Suprapubic skin (tissue), 4 donors: ENCODE data around the gene ANKS1A. TPM values are rescaled to one million over a fixed set of nuclear protein-coding genes. Genes with fewer than 3 reads are reported as not detected.
"Not testable (repeated sequence)": the region's sequence is repeated elsewhere in the genome, so short reads cannot be mapped to it uniquely, and the experiment has no call there.

Experiments used
- DNase-seq, 2 donors: peaks; one replicate each; pipeline ENCODE4 v3.0.0-alpha.2; 2019; ENCODE audit warnings: low spot score in 2 of 2
- H3K27ac ChIP-seq: fragments of 200-600 bp; sonication (generic); one replicate; pipeline ENCODE4 v1.5.1; 2019
- H3K27me3 ChIP-seq: fragments of 200-600 bp; sonication (generic); one replicate; pipeline ENCODE4 v1.5.1; 2019
- H3K36me3 ChIP-seq: fragments of 200-600 bp; sonication (generic); one replicate; pipeline ENCODE4 v1.5.1; 2019
- H3K4me1 ChIP-seq: fragments of 200-600 bp; sonication (generic); one replicate; pipeline ENCODE4 v1.5.1; 2019
- H3K4me3 ChIP-seq: fragments of 200-600 bp; sonication (generic); one replicate; pipeline ENCODE4 v1.5.1; 2019; ENCODE audit warnings: mild to moderate bottlenecking
- H3K9me3 ChIP-seq: fragments of 200-600 bp; sonication (generic); one replicate; pipeline ENCODE4 v1.5.1; 2019
- CTCF ChIP-seq, 2 donors: fragments of 200-600 bp in 1 of 2; fragments of 450-650 bp in 1 of 2; sonication (generic) in 1 of 2; IDR thresholded peaks; one replicate each; pipeline ENCODE4 v1.5.1; 2016 to 2019; ENCODE audit warnings: antibody characterized with exemption in 2 of 2, mild to moderate bottlenecking in 1 of 2, moderate library complexity in 1 of 2
- EP300 ChIP-seq: sonication (generic); formaldehyde crosslinking; IDR thresholded peaks from one replicate; pipeline ENCODE4 v1.6.1; 2017; ENCODE audit warnings: antibody characterized with exemption
- POLR2A ChIP-seq, 2 donors: fragments of 450-650 bp; IDR thresholded peaks; one replicate each; pipeline ENCODE4 v1.6.1; 2017; ENCODE audit warnings: antibody characterized with exemption in 2 of 2, mild to moderate bottlenecking in 2 of 2, moderate library complexity in 2 of 2
- POLR2AphosphoS5 ChIP-seq, 3 donors: sonication (generic); formaldehyde crosslinking; IDR thresholded peaks; one replicate each; pipeline ENCODE4 v1.6.1; 2017; ENCODE audit warnings: antibody characterized with exemption in 3 of 3
- WGBS: methylation state at CpG from one replicate; pipeline ENCODE4 v1.1.5; 2018; 5-methylcytosine and 5-hydroxymethylcytosine counted together
- total RNA-seq, 4 donors: library from RNA; depleted of rRNA; stranded (reverse); fragments of >200 nt; gene quantifications; one replicate each; pipeline ENCODE4 v1.1.0, GENCODE V29; 2016

The ANKS1A gene
- total RNA-seq, 4 donors from 2014 or later: 24.7 to 34.6 (median 30.5) TPM

- Histone ChIP-seq H3K4me1 (no peaks in the 10 kb centered on the region), H3K27ac (no peak overlapping the region), H3K9me3 (no peaks in the 10 kb centered on the region), H3K27me3 (no peaks in the 10 kb centered on the region), H3K4me3 (no peak overlapping the region), H3K36me3 (peaks cover 90% of the 10 kb centered on the region)
- WGBS: 85% methylated on average over 4 of the region's 4 CpGs
- no peak for TF ChIP-seq POLR2AphosphoS5 (IDR thresholded peaks at IDR 0.05)
- no peak for TF ChIP-seq POLR2A (IDR thresholded peaks at IDR 0.05)
- TF ChIP-seq EP300: no peak
- no peak for TF ChIP-seq CTCF (IDR thresholded peaks at IDR 0.05)
- no peak for DNase-seq
These were observed 13.5 kb upstream of the ANKS1A start for GRCh38 chr6:34875292-34876213.

GRCh38 chr6:34876472-34876871, 12.6 kb upstream of the ANKS1A start:
- DNase-seq: no peak
- 93% methylated on average over 3 of the region's 3 CpGs for WGBS
- peaks cover 85% of the 10 kb centered on the region for H3K36me3 ChIP-seq

GRCh38 chr6:34877259-34877658, 11.8 kb upstream of the ANKS1A start:
- WGBS: 77% methylated on average over 1 of the region's 1 CpG
- H3K36me3 ChIP-seq: peaks cover 85% of the 10 kb centered on the region

More at GRCh38 chr6:34876472-34876871, 12.6 kb upstream of the ANKS1A start:
- Histone ChIP-seq H3K27ac (no peak overlapping the region), H3K27me3 (no peaks in the 10 kb centered on the region), H3K4me1 (no peaks in the 10 kb centered on the region), H3K9me3 (no peaks in the 10 kb centered on the region), H3K4me3 (no peak overlapping the region)
- no peak for TF ChIP-seq EP300
- TF ChIP-seq POLR2AphosphoS5 (IDR thresholded peaks at IDR 0.05): no peak
- no peak for TF ChIP-seq POLR2A (IDR thresholded peaks at IDR 0.05)
- TF ChIP-seq CTCF (IDR thresholded peaks at IDR 0.05): no peak

GRCh38 chr6:34877869-34878485, 11.1 kb upstream of the ANKS1A start:
- H3K27me3 ChIP-seq: no peaks in the 10 kb centered on the region
- no peaks in the 10 kb centered on the region for H3K9me3 ChIP-seq
- no peak for DNase-seq
- H3K4me1 ChIP-seq: no peaks in the 10 kb centered on the region
- 93% methylated on average over 5 of the region's 5 CpGs for WGBS
- H3K4me3 ChIP-seq: no peak overlapping the region
- no peak for TF ChIP-seq CTCF (IDR thresholded peaks at IDR 0.05)
- no peak for TF ChIP-seq POLR2A (IDR thresholded peaks at IDR 0.05)
- TF ChIP-seq POLR2AphosphoS5 (IDR thresholded peaks at IDR 0.05): no peak
- peaks cover 82% of the 10 kb centered on the region for H3K36me3 ChIP-seq
- H3K27ac ChIP-seq: no peak overlapping the region

More at GRCh38 chr6:34877259-34877658, 11.8 kb upstream of the ANKS1A start:
- no peak for DNase-seq
- Histone ChIP-seq H3K9me3 (no peaks in the 10 kb centered on the region), H3K4me1 (no peaks in the 10 kb centered on the region), H3K4me3 (no peak overlapping the region), H3K27ac (no peak overlapping the region), H3K27me3 (no peaks in the 10 kb centered on the region)
- TF ChIP-seq POLR2AphosphoS5 (IDR thresholded peaks at IDR 0.05): no peak
- no peak for TF ChIP-seq CTCF (IDR thresholded peaks at IDR 0.05)
- no peak for TF ChIP-seq POLR2A (IDR thresholded peaks at IDR 0.05)
- TF ChIP-seq EP300: no peak

GRCh38 chr6:34884073-34884472, 5.0 kb upstream of the ANKS1A start:
- not testable (repeated sequence) for DNase-seq, H3K27ac ChIP-seq, H3K9me3 ChIP-seq, H3K27me3 ChIP-seq, H3K4me3 ChIP-seq
- peaks cover 27% of the 10 kb centered on the region for H3K4me1 ChIP-seq
- 100% methylated on average over 1 of the region's 1 CpG for WGBS
- H3K36me3 ChIP-seq: peaks cover 33% of the 10 kb centered on the region
